Hepatocyte (in vitro differentiated cells): ENCODE data around the gene PLD1.

ENCODE experiments used
- CTCF ChIP-seq: fragments of 200-600 bp; sonication (generic); IDR thresholded peaks from 2 replicates; pipeline ENCODE4 v1.5.1; 2016; ENCODE audit warnings: antibody characterized with exemption, mild to moderate bottlenecking; ENCODE audit not compliant: poor library complexity
- EZH2 ChIP-seq: fragments of 200-600 bp; sonication (generic); IDR thresholded peaks from 2 replicates; pipeline ENCODE4 v1.6.1; 2016; ENCODE audit warnings: antibody characterized with exemption, mild to moderate bottlenecking, borderline replicate concordance

DNA sequence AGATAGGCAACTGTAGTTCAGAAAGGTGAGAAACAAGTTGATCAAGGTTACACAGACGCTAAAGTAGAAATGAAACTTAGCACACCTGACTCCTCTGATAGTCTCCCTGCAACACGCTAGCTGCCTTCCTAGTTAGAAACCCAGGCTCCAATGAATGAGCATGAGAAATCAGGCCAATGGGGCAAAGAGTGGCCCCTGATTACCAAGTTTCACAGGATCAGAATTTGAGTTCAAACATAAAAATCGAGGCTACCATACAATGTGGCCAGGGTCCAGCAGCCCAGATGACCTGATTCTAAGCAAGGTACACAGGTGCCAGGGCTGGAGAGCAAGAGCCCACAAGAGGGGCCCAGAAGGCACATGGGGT, 7.7 kb downstream of the PLD1 start:
- TF ChIP-seq CTCF: no peak
- no peak for TF ChIP-seq EZH2
